ENCODE measurements around the gene SLC25A21.

SLC25A21 gene

GRCh38 chr14:36683083-36683724 is 489.2 kb downstream of the SLC25A21 start:
- DNase-seq = no peak

- DNase-seq = no peak
Observed at GRCh38 chr14:36682338-36682737, 490.1 kb downstream of the SLC25A21 start.

- DNase-seq = no peak
Observed at GRCh38 chr14:36676236-36676635, 496.2 kb downstream of the SLC25A21 start.

GRCh38 chr14:36675581-36675980 is 496.8 kb downstream of the SLC25A21 start:
- DNase-seq = no peak

DNA sequence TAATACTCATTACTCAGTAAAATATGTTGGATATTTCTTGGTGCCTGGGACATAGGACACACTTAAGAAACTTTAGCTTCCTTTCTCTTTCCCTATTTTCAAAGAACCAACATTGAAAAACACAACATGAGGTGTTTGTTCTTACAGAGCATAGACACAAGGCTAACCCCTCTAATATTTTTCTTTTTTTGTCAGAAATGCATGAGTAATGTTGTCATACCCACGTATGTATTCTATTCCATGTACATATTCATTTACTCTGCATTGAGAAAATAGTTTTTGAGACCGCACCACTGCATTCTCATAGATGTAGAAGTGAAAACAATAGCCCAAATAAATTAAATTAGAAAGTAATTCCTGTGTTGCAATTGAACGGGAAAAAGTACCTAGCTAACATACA is 497.7 kb downstream of the SLC25A21 start:
- no peak for DNase-seq

- no peak for DNase-seq
Observed at GRCh38 chr14:36672095-36672494, 500.3 kb downstream of the SLC25A21 start.

DNA sequence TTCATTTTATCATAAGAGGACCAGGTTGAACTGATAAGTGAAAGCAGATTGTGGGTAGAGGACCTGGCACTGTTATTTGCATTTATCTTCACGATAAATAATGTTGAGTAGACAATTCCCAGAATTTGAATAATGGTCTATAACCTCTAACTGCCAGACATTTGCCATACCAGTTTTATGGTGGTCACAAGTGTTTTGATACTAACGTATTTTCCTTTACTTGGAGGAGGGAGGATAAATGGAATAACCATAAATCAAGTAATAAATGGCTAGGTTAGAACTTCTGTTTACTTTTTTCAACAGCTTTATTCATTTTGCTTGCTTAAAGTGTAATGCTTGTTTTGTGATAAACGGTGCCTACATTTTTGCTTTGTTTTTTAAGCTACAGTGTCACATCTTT is 501.3 kb downstream of the SLC25A21 start:
- DNase-seq = no peak

GRCh38 chr14:36667679-36668078 is 504.7 kb downstream of the SLC25A21 start:
- no peak for DNase-seq

DNA sequence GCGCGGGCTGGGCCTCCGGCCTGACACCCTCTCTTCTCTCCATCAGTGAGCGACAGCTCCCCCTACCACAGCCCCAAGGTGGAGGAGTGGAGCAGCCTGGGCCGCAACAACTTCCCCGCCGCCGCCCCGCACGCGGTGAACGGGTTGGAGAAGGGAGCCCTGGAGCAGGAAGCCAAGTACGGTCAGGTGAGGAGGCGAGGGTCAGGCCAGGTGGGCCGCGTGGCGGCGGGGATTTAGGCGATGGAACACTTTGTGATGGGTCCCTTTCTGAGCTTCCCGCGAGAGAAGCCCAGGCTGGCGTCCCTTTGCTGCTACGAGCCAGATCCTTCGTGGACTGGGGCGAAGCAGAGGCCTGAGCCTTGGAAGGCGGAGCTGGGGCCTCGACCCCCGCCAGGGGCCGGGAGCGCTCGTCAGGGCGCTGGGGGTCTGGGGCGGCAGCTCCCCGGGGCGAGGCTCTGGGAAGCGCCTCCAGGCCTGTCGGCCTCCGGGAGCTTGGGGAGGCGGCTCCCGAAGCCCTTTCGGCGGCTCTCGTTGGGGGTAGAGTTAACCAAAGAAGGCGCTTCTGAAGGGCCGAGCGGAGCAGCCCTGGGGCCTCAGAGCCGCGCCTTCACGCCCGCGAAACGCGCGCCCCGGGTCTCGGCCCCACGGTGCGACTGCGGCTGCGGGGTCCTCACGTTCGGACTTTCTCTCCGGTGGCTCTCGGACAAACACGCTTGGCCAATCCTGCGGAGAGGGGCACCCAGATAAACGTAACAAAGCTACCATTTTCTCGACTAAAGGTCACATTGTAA is 505.8 kb downstream of the SLC25A21 start:
- no peak for DNase-seq

DNA sequence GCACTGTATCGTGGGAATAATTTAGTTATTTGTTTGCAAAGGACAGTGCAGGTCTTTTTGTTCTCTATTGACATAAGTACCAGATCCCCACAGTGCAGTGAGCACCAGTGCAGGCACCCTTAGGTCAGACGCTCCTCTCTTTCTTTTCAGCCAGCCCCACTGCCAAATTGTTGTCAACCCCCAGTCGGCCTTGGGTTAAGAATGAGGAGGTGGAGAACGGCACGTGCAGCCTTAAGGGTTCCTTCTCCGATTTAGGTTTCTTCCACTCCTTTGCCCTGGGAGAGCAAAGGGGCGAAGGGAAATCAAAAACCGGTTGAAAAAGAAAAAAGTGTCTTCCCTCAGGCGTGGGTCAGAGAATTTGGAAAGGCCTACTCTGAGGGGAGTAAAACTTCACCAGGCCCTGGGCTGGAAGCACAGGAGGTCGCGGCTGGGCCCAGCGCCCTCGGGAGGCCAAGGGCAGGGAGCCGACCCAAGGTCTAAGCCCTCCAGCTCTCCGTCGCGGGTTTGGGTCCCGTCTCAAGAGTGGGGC is 506.5 kb downstream of the SLC25A21 start:
- DNase-seq = no peak

DNA sequence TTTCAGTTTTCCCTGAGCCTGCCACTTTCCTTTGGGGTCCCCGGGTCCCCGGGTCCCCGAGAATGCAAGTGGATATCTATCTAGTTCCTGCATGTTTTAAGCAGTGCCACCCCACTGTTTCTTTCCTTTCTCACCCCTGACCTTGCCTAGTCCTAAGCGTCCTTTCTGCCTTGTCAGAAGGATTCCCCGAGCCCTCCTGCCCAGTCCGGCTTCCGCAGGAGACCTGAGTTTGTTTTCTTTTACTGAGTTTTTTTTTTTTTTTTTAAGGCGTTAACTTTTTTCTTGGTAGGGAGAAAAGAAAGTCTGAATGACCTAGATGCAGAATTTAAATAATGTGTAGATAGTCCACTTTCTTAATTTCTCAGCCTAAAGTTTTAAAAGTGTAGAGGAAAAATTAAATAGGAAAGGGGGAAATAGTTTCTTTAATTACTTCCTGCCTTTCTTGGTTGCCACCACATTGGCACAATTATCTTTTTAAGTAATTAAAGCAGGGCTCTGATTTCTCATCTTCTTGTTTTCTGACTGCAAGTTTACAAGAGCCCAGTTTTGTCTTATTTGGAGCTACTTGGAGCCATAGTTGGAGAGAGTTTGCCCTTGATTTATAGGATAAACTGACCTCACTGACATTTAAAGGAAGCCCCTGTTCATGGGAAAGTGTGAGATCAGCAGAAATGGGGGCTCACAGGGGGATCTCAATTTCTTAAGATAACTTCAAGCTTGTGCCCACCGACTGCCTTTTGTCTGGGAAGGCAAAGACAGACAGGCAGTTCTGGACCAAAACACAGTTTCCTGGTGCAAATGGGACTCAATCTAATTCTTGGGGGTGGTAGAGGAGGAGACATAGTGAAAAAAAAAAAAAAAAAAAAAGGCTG is 507.8 kb downstream of the SLC25A21 start:
- DNase-seq = no peak

DNA sequence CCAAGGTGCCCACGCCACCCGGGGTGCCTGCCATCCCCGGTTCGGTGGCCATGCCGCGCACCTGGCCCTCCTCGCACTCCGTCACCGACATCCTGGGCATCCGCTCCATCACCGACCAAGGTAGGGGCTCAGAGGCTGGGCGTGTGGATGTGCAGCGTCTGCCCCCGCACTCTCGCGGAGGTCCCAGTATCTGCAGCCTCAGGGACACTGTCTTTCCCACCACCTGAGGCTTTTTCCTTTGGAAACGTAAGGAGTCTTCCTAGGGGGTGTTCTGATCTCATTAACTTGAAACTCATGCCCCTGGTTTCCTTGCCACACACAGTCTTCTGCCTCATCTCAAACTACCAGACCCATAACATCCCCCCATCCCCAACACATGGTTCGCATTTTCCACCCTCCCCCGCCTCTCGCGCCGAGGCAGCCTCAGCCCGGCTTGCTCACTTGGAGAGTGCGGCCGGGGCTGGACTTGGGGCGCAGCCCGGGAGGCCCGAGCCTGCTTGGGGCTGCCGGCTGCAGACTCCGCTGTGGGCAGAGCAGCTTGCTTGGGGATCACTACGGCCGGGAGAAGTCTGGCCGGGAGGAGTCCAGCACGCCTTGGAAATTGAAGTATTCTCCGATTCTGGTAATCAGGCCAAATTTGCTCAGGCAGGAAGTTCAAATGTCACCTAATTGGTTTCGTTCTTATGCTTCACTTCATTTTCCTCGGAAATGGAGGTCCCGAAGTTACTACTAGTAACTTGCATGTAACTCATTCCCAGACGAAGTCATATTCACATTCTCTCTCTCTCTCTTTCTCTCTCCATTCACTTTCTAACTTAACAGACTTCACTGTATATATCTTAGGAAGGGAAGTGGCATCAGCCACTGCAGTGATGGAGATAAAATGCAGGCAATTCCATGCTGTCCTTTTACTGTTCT is 508.7 kb downstream of the SLC25A21 start:
- DNase-seq = no peak

DNA sequence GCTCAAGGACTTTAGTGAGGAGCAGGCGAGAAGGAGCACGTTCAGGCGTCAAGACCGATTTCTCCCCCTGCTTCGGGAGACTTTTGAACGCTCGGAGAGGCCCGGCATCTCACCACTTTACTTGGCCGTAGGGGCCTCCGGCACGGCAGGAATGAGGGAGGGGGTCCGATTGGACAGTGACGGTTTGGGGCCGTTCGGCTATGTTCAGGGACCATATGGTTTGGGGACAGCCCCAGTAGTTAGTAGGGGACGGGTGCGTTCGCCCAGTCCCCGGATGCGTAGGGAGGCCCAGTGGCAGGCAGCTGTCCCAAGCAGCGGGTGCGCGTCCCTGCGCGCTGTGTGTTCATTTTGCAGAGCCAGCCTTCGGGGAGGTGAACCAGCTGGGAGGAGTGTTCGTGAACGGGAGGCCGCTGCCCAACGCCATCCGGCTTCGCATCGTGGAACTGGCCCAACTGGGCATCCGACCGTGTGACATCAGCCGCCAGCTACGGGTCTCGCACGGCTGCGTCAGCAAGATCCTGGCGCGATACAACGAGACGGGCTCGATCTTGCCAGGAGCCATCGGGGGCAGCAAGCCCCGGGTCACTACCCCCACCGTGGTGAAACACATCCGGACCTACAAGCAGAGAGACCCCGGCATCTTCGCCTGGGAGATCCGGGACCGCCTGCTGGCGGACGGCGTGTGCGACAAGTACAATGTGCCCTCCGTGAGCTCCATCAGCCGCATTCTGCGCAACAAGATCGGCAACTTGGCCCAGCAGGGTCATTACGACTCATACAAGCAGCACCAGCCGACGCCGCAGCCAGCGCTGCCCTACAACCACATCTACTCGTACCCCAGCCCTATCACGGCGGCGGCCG is 509.6 kb downstream of the SLC25A21 start:
- no peak for DNase-seq

- no peak for DNase-seq
Observed at GRCh38 chr14:36662258-36662542, 510.2 kb downstream of the SLC25A21 start.

- no peak for DNase-seq
Observed at GRCh38 chr14:36661506-36662257, 510.7 kb downstream of the SLC25A21 start, which contains the start of gene PAX9. TSS of gene PAX9 (plus strand) at chr14:36661860. CDS start at chr14:36662090, 230 bp downstream.

GRCh38 chr14:36660736-36661505 is 511.5 kb downstream of the SLC25A21 start:
- DNase-seq = no peak

DNA sequence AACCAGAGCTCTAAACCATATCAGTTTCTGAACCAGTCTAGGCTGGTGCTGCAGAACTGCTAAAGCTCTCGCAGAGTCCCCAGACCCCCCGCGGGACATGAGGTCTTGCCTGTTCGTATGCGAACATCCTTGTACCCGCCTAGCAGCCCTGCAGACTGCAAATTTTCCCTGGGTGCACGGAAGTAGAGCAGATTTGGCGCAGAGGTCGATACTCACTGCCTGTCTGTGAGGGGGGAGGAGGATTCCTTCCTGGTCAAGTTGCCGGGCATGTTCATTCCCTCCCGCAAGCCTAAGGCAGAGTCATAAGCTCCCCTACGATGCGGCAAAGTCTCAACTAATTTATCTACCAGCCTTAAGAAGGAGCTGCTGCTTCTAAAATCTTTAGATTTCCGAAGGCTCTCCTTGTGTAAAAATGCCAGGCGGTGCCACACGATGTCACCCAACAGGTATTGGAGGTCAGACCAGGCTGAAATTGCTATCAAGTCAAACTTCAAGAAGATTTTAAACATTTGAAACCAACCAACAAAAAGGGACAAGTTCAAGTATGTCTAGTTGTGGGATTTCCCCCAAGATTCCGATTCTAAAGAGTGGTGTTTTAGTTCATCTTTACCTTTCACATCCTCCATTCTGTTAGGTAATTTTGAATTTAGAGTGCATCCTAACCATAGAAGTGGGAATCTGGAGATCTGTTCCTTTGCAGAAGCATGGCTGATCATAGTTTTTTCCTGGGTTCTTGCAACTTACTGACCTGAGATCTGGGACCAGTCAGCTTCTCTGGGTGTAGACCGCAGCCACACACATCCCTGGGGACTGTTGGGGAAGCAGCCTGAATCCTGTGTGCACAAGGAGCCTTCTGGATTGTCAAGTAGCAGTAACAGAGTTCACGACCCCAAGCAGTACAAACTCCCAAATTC is 512.3 kb downstream of the SLC25A21 start:
- DNase-seq = no peak

GRCh38 chr14:36659010-36659821 is 513.2 kb downstream of the SLC25A21 start:
- no peak for DNase-seq
